ENCODE measurements around the gene ZCCHC7. TPM values are rescaled to one million over a fixed set of nuclear protein-coding genes. Genes with fewer than 3 reads are reported as not detected.

Gene ZCCHC7
- total and polyA plus RNA-seq, 2 donors (not counting 3 experiments of a cell fraction or from before 2014, with no cell fraction given), result 7.4 to 14.8 TPM

DNA sequence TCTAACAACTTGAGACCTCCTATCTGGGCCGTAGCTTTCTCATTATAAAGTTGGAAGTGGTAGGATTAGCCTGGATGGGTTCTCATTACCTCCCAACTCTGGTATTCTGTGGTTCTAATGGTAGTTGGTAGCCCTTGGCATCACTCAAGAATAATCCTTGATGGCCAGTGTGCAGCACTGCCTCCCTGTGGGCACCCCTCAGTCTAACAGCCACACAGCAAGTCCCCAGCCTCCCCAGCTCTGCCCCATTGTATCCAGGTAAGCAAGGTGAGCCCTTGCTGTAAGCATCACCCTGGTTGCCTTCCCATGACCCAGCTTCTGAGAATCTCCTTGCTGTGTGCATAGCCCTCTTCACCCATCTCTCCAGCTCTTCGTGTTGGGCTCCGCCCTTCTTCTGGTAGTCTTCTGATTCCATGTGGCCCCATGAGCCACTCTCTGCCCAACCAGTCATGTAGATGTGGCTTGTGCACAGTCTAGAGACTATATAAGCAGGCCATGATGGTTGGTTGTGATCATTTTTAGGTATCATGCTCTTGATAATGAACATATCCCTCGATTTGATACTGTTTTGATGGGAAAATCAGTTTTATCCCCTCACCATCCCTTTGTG, 244.5 kb downstream of the ZCCHC7 start:
- no peak overlapping the region for H3K27ac ChIP-seq (ENCODE audit: insufficient read depth, low read depth, low read length)
- H3K79me2 ChIP-seq (ENCODE audit: control insufficient read depth, insufficient read depth, low read length), result no peaks in the 10 kb centered on the region
- H4K20me1 ChIP-seq (replicated peaks; ENCODE audit: control insufficient read depth, extremely low read depth, insufficient read depth, low read length), result no peaks in the 10 kb centered on the region
- FAIRE-seq, result no peak
- POLR2A ChIA-PET, result interaction anchor here (0.6 kb wide), 1 partner anchor 69 kb away, joined by 19 read pairs; no protein-coding TSS in a partner anchor
- intact Hi-C loops (cut with micrococcal nuclease) (loop anchor here (2.0 kb wide), 1 partner anchor 368 kb away; no protein-coding TSS in a partner anchor), dilution Hi-C loops (cut with MboI; ENCODE audit: extremely low pct_ligation_motif_present, low sequenced_read_pairs) (no loop called here)
- TF ChIP-seq POLR2A (IDR thresholded peaks at IDR 0.05; ENCODE audit: low read depth, low read length) (no peak), JUN (IDR thresholded peaks at IDR 0.05; ENCODE audit: borderline replicate concordance, insufficient read depth, insufficient read length, low read depth) (no peak), EZH2 (IDR thresholded peaks at IDR 0.05; ENCODE audit: borderline replicate concordance, low read depth, low read length, severe bottlenecking) (no peak), FOS (IDR thresholded peaks at IDR 0.05; ENCODE audit: borderline replicate concordance, insufficient read depth, low read length) (no peak), MYC (IDR thresholded peaks at IDR 0.05; ENCODE audit: low read depth, low read length) (no peak), GATA2 (IDR thresholded peaks at IDR 0.05; ENCODE audit: insufficient read depth, insufficient read length, low read depth, low read length) (no peak), CTCF (IDR thresholded peaks at IDR 0.05; ENCODE audit: extremely low read depth in 1 of 2, insufficient read depth in 1 of 2, low read depth in 1 of 2, low read length in 2 of 2) (no peak), POLR2AphosphoS5 (IDR thresholded peaks at IDR 0.05; ENCODE audit: insufficient read depth, low read depth, low read length) (no peak)
- TF ChIP-seq, protein P1, sequence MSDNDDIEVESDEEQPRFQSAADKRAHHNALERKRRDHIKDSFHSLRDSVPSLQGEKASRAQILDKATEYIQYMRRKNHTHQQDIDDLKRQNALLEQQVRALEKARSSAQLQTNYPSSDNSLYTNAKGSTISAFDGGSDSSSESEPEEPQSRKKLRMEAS (IDR thresholded peaks at IDR 0.05; ENCODE audit: insufficient read depth, insufficient read length), result no peak
- no peaks in the 10 kb centered on the region for H3K9me1 ChIP-seq (replicated peaks; ENCODE audit: control insufficient read depth, extremely low read depth, insufficient read depth, low read length)
- CTCF ChIA-PET, result interaction anchor here (1.9 to 2.0 kb wide), 2 partner anchors 369 to 492 kb away, joined by 6 to 13 read pairs; no protein-coding TSS in a partner anchor
- H3K4me3 ChIP-seq (replicated peaks in 1 of 3; ENCODE audit: insufficient read depth in 1 of 3, low read depth in 1 of 3, low read length in 3 of 3), result no peak overlapping the region
- no peak overlapping the region for H3K4me2 ChIP-seq (ENCODE audit: insufficient read depth, low read length)
- DNase-seq (ENCODE audit: low read depth, low spot score), result peak; percentile 10
- H3K9ac ChIP-seq (replicated peaks; ENCODE audit: extremely low read depth, insufficient read depth, low read length), result no peak overlapping the region
- no peak overlapping the region for H2AFZ ChIP-seq (ENCODE audit: low read depth, low read length)
- no peaks in the 10 kb centered on the region for H3K4me1 ChIP-seq (ENCODE audit: control insufficient read depth, extremely low read depth, insufficient read depth, low read length)
- H3K27me3 ChIP-seq (ENCODE audit: control insufficient read depth in 2 of 2, insufficient read depth in 2 of 2, low read length in 2 of 2), result no peaks in the 10 kb centered on the region
- BruUV-seq (replicated peaks), result no TSS peak
- H3K36me3 ChIP-seq (ENCODE audit: control insufficient read depth in 2 of 2, extremely low read depth in 1 of 2, insufficient read depth in 2 of 2, low read length in 2 of 2), result no peaks in the 10 kb centered on the region
- no peaks in the 10 kb centered on the region for H3K9me3 ChIP-seq (replicated peaks; ENCODE audit: control insufficient read depth, insufficient read depth, low read length)
